GM18867 (cell line): ENCODE measurements around the gene ATP8B4.
"Not testable (repeated sequence)": the region's sequence is repeated elsewhere in the genome, so short reads cannot be mapped to it uniquely, and the experiment has no call there.

Source experiments
- ATAC-seq: cut with Tn5 transposase; IDR thresholded peaks from one replicate; pipeline ENCODE4 v1.9.1; 2021; ENCODE audit warnings: mild to moderate bottlenecking, moderate library complexity; ENCODE audit not compliant: unreplicated experiment

ATP8B4 gene

DNA sequence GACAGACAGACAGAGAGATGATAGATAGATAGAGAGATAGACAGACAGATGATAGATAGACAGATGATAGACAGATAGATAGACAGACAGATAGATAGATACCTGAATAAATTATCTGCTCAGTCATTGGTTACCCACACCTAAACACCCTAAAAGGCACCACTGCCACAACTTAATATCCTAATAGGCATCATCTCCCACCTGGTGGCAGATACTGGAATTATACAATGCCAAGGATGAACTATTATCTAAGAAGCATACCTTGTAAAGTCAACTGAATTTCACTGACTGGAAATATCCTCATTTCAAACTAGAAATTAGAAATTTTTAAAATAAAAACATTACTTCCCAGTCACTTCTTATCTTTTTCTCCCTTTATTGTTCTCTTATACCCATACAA is 19.4 kb upstream of the ATP8B4 start:
- no peak for ATAC-seq

DNA sequence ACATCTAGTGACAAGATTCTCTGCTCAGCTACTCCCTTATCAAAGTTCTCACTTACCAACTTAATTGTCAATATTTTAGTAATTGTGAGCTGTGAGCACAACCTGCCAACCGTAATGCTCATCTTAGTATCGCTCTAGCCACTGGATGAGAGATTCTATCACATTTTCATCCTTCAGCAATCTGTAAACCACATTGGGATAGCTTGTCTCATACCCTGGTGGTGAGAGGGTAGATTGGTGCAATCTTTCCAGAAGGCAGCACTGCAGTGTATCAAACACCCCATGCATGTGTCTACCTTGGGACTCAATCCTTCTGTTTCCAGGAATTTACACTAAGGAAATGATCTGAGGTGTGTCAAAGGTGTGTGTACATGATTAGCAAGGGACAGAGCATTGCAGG is 18.9 kb upstream of the ATP8B4 start:
- ATAC-seq = no peak

DNA sequence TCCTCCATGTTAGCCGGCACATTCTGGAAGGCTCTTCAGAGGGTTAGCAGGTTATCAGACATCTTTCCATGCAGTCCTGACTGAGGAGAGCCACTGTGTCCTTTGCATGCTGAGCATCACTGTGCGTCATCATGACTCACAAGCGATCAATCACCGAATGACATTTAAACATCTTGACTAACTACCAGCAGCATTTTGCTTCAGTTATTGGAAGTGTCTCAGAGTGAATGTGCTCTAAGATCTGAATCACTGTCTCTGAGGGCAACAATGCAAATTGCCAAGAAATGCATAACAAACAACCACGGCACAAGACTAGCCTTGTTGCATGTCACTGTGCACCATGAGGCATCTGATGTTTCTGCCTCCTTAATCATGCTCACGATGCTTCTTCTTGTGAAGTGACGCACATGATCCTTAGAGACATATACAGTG is 18.3 kb upstream of the ATP8B4 start:
- no peak for ATAC-seq

DNA sequence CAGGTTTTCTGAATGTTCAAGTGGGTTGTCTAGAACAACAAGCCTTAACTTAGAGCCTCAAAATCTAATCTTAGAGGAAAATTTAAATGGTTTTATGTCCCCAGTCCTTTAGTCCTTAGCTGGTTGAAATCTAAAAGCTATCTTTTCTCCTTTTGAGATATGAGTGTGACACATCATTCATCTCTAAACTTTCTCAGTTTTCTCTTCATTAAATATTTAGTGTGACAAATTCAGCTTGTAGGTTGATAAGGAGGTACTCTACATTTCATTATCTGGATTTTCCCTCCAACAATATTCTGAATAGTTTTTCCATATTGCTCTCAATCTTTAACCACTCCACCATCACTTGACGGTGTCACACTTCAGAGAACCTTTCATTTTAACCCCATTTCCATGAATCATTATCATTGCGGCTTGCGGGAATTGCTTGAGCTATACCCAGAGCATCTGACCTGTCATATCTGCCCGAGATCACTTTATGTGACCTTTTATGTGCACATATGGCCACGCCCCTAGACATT is 16.1 kb upstream of the ATP8B4 start:
- ATAC-seq = peak; percentile 64

DNA sequence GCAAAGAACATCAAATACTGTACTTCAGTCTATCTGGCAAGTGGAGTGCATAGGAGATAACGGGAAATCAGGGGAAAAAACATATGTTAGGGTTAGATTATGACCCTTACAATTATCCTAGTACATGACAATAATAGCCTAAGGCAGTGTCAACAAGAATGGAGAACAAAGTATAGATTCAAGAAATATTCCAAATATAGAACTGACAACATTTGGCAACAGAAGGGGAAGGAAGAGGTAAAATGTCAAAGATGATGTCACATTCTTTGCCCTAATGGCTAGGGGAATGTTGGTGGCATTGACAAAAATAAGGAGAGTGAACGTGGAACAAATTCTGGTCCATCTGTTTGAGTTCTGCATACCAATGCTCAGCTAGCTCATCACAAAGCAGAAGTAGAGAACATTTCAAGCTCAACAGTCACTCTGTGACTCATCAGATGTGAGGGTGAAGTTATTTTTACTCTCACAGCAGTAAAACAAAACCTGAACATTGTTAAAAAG is 15.5 kb upstream of the ATP8B4 start:
- ATAC-seq = peak; percentile 82

DNA sequence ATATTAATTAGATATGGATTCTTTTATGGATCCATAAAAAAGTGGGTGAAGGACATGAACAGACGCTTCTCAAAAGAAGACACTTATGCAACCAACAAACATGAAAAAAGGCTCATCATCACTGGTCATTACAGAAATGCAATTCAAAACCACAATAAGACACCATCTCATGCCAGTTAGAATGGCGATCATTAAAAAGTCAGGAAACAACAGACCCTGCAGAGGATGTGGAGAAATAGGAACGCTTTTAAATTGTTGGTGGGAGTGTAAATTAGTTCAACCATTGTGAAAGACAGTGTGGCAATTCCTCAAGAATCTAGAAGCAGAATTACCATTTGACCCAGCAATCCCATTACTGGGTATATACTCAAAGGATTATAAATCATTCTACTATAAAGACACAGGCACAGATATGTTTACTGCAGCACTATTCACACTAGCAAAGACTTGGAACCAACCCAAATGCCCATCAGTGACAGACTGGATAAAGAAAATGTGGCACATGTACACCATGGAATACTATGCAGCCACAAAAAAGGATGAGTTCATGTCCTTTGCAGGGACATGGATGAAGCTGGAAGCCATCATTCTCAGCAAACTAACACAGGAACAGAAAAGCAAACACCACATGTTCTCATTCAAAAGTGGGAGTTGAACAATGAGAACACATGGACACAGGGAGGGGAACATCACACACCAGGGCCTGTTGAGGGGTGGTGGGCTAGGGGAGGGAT is 13.4 kb upstream of the ATP8B4 start:
- not testable (repeated sequence) for ATAC-seq

DNA sequence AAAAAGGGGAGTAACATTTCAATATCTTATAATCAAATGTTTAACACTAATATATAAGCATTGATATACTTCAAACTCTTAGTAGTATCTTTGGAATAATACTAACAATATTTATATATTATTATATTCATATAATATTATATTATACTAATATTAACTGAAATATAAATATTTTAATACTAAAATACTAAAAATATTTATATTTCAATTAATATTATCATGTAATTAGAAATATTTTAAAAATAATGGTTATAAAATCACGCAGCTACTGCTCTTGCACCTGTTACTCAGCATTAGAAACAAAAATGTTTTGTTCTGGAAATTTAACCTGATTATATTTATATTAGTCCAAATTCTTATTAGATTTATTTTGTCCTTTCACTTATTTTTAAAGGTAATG is 12.6 kb upstream of the ATP8B4 start:
- ATAC-seq = no peak

DNA sequence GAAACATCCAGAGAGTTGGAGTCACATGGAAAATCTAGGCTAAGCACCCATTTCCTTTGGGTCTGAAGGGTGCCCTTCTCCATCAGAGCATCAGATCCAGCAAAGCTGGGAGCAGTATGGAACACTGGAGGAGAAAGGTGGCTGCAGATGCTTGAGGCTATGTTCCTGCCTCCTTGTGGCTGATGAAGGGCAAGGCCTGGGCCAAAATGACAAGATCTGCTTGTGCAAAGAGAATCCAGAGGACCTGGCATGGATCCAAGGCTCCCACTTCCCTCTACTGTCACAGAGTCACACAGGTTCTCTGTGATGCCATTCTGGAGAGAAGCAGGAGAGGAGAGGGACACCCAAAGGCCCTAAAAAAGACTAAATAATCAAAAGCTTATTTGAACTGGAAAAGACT is 9.2 kb upstream of the ATP8B4 start:
- no peak for ATAC-seq

DNA sequence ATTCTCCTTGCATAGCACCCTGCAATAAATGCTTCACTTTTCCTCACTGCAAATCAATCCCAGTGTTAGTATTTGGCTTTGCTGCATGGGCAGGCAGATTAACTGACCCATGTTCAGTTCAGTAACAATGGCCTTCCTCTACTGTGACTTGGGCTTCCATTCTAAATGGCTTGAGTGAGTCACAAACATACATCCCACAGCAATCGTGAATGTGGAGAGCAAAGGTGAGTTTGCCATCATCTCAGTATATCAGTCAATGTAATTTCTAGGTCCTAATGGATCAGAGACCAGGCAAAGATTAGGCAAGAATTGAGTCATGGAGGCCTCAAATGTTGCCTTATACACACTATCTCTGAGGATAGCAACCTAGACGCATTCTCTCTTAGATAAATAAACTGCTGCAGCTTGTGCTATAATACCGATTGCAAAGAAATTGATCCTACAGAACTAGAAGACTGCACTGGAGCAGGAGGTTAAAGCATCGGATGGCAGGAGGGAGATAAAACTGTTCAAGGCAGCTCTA is 8.3 kb upstream of the ATP8B4 start:
- ATAC-seq = no peak

DNA sequence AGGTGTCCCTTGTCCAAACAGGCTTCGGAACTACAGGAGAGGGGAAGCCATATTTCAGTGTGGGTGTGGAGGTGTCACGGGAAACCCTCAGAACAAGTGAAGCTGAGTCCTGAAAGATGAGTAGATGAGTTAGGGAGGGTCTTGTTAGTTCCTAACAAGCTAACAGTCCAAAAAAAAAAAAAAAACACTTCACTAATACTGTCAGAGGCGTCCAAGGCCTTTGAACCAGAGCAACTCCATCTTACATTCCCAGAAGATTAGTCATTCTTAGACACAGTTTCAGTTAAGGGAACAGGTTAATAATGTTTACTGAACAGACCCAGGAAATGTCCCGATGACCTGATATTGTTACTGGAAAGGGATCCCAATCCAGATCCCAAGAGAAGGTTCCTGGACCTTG is 7.0 kb upstream of the ATP8B4 start:
- no peak for ATAC-seq

DNA sequence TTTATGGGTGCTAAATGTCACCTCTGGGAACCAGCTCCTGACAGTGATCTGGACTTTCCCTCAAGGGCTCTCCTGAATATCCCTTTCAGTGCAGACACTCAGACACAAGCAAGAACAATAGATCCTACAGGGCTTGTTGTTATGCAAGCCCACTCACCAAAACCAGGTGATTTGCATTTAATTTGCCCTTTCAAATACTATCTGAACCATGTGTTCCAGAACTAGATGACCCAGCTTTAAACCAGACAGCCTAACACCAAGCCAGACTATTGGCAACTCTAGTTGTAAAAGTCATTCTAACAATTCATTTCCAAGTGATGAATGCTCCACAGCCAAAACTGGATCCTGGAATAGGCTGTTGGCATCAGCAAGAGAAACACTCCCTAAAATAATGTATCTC is 5.6 kb upstream of the ATP8B4 start:
- ATAC-seq = no peak

DNA sequence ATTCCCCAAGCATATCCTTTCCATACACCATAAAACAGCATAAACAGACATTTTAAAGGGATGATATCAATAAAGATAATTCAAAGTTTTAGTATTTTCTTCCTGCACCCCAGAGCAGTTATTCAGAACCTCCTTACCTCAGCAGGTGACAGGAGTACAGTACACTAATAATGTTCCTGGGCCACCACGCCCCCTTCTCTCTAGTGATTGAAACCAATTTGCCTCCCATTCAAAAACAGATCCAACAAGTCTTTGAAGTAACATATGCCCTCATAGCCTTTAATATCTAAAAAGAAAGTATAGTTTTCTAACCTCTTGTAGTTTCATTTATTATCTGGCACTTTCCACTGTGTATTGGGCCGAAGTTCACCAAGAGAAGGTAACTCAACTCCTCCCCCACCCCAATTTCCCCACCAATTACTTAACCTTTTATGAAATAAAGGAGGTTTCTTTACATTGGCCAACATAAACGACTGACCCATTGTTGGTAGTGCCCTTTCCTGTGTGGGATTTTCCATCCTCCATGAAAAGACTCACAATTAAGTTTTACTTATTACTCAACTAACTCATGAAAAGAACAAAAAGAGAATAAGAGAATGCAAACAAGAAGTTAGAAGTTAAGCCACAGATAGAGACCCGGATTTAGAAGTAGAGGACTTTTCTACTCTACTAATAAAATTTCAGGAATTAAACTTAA is 5.0 kb upstream of the ATP8B4 start:
- ATAC-seq = no peak

DNA sequence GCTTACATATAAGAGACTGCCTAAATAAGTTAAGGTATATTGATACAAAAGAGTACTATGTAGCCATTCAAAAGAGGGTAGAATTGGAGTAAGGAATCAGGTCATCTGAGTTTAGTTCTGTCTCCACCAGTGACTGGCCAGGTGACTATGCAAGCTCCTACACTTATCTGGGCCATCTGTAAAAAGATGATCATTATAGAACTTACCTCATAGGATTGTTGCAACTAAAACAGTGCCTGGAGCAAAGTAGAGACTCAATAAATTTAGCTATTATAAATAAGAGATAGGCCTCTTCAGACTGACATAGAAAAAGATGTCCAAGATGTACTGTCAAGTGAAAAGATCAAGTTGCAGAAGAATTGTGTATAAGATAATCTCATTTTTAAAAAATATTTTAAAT is 1.7 kb upstream of the ATP8B4 start:
- ATAC-seq = no peak

DNA sequence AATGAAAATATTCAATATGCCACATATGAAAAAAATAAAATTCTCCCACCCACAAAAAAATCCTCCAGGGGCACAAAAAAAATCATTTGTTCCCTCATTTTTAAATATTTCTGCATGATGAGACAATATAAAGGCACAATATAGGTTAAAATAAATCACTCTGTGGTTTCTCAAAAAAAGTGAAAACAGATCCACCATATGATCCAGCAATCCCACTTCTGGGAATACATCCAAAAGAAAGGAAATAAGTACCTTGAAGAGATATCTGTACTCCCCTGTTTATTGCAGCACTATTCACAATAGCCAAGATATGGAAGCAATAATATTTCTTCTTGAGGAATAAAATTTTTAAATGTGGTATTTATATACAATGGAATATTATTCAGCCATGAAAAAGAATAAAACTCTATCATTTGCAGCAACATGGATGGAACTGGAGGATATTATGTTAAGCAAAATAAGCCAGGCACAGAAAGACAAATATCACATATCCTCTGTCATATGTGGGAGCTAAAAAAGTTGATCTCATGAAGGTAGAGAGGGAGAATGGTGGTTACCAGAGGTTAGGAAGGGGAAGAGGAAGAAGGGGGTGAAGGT is 1.5 kb downstream of the ATP8B4 start:
- ATAC-seq = no peak

DNA sequence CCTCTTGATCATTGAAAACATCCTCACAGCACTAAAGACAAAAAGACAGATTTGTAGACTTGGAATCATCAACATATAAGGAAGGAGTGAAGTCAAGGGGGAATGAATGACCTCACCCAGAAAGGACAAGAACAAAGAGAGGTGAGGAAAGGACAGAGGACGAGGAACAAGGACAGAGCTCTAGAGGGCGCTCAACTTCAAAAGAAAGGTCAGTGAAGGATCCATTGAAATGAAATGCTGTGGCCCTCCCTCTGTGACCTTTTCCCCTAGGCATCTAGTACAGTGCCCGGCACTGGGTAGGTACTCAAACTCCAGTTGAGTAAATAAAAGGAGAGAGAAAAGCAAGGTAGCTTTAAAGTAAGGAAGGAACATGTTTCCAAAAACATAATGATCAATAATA is 2.6 kb downstream of the ATP8B4 start:
- peak; percentile 53 for ATAC-seq

DNA sequence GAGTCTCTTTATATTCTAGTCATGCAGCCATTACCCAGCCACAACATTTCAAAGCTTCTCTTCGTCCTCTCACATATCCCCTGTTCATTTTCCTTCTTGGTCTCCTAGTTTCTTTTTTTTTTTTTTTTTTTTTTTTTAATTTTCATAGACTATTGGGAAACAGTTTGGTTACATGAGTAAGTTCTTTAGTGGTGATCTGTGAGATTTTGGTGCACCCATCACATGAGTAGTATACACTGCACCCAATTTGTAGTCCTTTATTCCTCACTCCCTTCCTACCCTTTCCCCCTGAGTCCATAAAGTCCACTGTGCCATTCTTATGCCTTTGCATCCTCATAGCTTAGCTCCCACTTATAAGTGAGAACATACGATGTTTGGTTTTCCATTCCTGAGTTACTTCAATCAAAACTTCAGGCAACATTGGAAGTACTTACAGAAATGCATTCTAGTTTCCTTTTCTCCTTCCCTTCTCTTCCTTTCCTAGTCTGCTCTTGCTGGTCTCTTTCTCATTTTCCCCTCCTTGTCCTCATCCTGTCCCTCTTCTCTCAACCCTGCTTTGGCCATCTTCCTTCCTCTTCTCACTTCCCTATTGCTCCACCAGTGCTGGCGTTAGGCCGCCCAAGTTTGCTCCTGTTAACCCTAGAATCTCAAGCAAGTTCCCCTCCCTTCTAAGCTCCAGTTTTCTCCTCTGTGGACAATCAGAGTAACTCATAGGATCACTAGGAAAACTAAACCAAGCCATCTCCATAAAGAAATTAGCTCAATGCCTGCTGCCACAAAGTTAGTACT is 4.8 kb downstream of the ATP8B4 start:
- no peak for ATAC-seq

DNA sequence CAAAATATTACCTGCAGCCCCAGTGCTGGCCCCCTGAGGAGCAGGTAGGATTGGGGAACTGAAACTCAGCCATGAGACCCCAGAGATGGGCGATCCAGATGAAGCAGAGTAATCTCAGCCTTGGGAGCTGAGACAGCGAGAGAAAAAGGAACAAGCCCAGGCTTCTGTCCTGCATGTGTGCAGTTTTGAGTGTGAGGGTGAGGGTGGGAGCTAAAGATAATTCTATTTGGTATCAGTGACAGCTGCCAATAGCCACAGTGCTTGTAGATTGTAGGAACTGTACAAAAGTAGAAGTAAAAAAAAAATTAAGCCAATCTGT is 5.9 kb downstream of the ATP8B4 start:
- ATAC-seq = no peak

DNA sequence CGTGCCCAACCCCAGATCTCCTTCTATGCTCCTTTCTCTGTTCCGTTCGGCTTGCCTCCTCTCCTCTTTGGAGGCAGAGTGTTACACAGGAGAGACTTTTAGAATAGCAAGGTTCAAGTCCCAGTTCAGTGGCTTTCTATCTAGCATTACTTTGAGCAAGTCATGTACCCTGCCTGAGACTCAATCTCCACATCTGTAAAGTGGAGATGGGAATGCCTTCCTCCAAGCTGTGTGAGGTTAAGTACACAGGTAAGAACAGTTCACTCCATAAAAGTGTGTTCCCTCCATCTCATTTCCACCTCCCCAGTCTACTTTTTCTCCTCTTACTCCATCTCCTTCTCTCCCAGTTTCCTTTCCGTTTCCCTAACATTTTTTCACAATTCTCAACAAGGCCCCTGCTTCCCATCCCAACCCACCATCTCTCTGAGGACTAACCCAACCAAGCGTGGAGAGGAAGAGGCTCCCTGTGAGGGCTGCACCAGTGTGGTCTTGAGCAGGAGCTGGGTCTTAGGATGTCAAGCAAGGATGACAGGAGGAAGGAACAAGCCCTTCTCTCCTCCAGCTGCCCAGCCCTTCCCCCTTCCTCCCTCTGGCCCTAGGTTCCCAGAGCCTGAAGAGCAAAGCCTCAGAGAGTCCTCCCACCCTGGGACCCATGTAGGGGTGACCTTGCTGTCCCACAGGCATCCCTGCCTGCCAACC is 6.4 kb downstream of the ATP8B4 start:
- no peak for ATAC-seq

DNA sequence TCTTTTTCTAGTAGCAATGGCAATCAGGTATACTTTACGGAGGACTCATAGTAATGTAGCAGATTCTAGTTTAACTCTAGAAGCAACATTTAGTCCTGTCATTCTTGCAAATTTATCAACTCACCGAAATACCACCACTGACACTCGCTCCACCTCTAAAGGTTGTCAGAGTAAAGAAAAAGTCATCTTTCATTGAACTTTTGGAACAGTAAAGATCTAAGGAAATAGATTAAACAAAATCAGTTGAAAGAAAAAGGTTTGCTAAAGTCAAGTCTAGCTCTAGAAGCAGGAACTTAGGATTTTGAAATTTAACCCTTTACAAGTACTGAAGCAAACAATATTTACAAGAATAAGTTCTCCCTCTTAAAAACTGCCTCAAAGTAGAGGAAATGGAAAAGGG is 8.7 kb downstream of the ATP8B4 start:
- no peak for ATAC-seq
